Neural cell (in vitro differentiated cells): ENCODE measurements around the gene MAPK11. TPM values are rescaled to one million over a fixed set of nuclear protein-coding genes. Genes with fewer than 3 reads are reported as not detected.

Experiments used
- H2AFZ ChIP-seq: fragments of 200-600, 300-800 bp; sonication (generic), shearing (Covaris generic); 2 replicates; pipeline ENCODE4 v1.6.0; 2014; ENCODE audit warnings: low read depth, mild to moderate bottlenecking, antibody characterized with exemption, low read length, moderate library complexity
- H3F3A ChIP-seq: fragments of 200-600 bp; shearing (Covaris generic); 2 replicates; pipeline ENCODE4 v1.6.1; 2016; ENCODE audit warnings: mild to moderate bottlenecking, moderate library complexity, mixed read lengths, antibody characterized with exemption, low read length; ENCODE audit not compliant: insufficient read depth, poor library complexity, severe bottlenecking
- H3K27ac ChIP-seq: fragments of 200-600, 300-800 bp; sonication (generic), shearing (Covaris generic); 2 replicates; pipeline ENCODE4 v1.5.1; 2014; ENCODE audit warnings: mild to moderate bottlenecking, low read length, moderate library complexity
- H3K27me3 ChIP-seq: fragments of 300-800, 200-600 bp; sonication (generic), shearing (Covaris generic); 2 replicates; pipeline ENCODE4 v1.6.0; 2014; ENCODE audit warnings: mild to moderate bottlenecking, low read depth, low read length, moderate library complexity; ENCODE audit not compliant: insufficient read depth
- H3K36me3 ChIP-seq: fragments of 300-800, 200-600 bp; sonication (generic), shearing (Covaris generic); 2 replicates; pipeline ENCODE4 v1.5.1; 2014; ENCODE audit warnings: mild to moderate bottlenecking, antibody characterized with exemption, low read length, moderate library complexity; ENCODE audit not compliant: insufficient read depth
- H3K4me2 ChIP-seq: fragments of 300-800, 200-600 bp; sonication (generic), shearing (Covaris generic); 2 replicates; pipeline ENCODE4 v1.6.0; 2014; ENCODE audit warnings: mild to moderate bottlenecking, low read length
- H3K4me3 ChIP-seq: fragments of 300-800, 200-600 bp; sonication (generic), shearing (Covaris generic); 2 replicates; pipeline ENCODE4 v1.5.1; 2014; ENCODE audit warnings: mild to moderate bottlenecking, low read length, moderate library complexity
- H3K79me2 ChIP-seq: fragments of 200-600 bp; shearing (Covaris generic); replicated peaks from 2 replicates; pipeline ENCODE4 v1.6.0; 2014; ENCODE audit warnings: mild to moderate bottlenecking, low read length, moderate library complexity; ENCODE audit not compliant: insufficient read depth
- H3K9ac ChIP-seq: fragments of 300-800, 200-600 bp; sonication (generic), shearing (Covaris generic); 2 replicates; pipeline ENCODE4 v1.6.1; 2016; ENCODE audit warnings: mild to moderate bottlenecking, low read length, mixed read lengths
- H3K9me2 ChIP-seq: fragments of 200-600 bp; shearing (Covaris generic); 2 replicates; pipeline ENCODE4 v1.6.1; 2016; ENCODE audit warnings: mild to moderate bottlenecking, low read length, mixed read lengths; ENCODE audit not compliant: insufficient read depth
- H3K9me3 ChIP-seq: fragments of 200-600, 300-800 bp; sonication (generic), shearing (Covaris generic); 2 replicates; pipeline ENCODE4 v1.6.1; 2016; ENCODE audit warnings: mild to moderate bottlenecking, mixed run types, low read length, moderate library complexity, mixed read lengths
- H4K20me1 ChIP-seq: fragments of 200-600 bp; shearing (Covaris generic); 2 replicates; pipeline ENCODE4 v1.6.1; 2016; ENCODE audit warnings: mild to moderate bottlenecking, mixed run types; ENCODE audit not compliant: insufficient read depth
- EP300 ChIP-seq: fragments of 450-650 bp; conservative IDR thresholded peaks from 2 replicates; pipeline ENCODE4 v1.6.1; 2014; ENCODE audit warnings: antibody characterized with exemption, mild to moderate bottlenecking, moderate library complexity; ENCODE audit not compliant: poor library complexity, severe bottlenecking
- EZH2 ChIP-seq: fragments of 200-600, 300-800 bp; shearing (Covaris generic), sonication (generic); IDR thresholded peaks from 2 replicates; pipeline ENCODE4 v1.6.1; 2014; ENCODE audit warnings: antibody characterized with exemption, low read length, borderline replicate concordance, mild to moderate bottlenecking; ENCODE audit not compliant: insufficient read depth, poor library complexity, severe bottlenecking
- MXI1 ChIP-seq: fragments of 450-650 bp; conservative IDR thresholded peaks from 2 replicates; pipeline ENCODE4 v1.6.1; 2014; ENCODE audit warnings: antibody characterized with exemption, mild to moderate bottlenecking; ENCODE audit not compliant: poor library complexity, severe bottlenecking
- POLR2AphosphoS5 ChIP-seq: IDR thresholded peaks from 2 replicates; pipeline ENCODE4 v1.6.1; 2012
- RAD21 ChIP-seq: fragments of 450-650 bp; conservative IDR thresholded peaks from 2 replicates; pipeline ENCODE4 v1.6.1; 2014; ENCODE audit warnings: antibody characterized with exemption, mild to moderate bottlenecking, moderate library complexity
- SMC3 ChIP-seq: fragments of 450-650 bp; conservative IDR thresholded peaks from 2 replicates; pipeline ENCODE4 v1.6.1; 2014; ENCODE audit warnings: antibody characterized with exemption, mild to moderate bottlenecking, moderate library complexity; ENCODE audit not compliant: poor library complexity
- TAF1 ChIP-seq: IDR thresholded peaks from 2 replicates; pipeline ENCODE4 v1.6.1; 2012; ENCODE audit warnings: low read depth
- polyA plus RNA-seq: library from polyadenylated mRNA; depleted of rRNA; stranded (reverse); fragments of >200 nt; gene quantifications from 2 replicates; pipeline ENCODE4 v1.2.3, GENCODE V29; 2014
- TF ChIP-seq, protein P1 (sequence below): fragments of 450-650 bp; IDR thresholded peaks from 2 replicates; pipeline ENCODE4 v1.5.1; 2014; ENCODE audit warnings: antibody characterized with exemption, mild to moderate bottlenecking, moderate library complexity; ENCODE audit not compliant: poor library complexity, severe bottlenecking
- TF ChIP-seq, protein P2 (sequence below): IDR thresholded peaks from 2 replicates; pipeline ENCODE4 v1.6.1; 2012; ENCODE audit warnings: borderline replicate concordance

MAPK11 gene
- polyA plus RNA-seq, 1 donor from 2014 or later: 36.3 TPM

DNA sequence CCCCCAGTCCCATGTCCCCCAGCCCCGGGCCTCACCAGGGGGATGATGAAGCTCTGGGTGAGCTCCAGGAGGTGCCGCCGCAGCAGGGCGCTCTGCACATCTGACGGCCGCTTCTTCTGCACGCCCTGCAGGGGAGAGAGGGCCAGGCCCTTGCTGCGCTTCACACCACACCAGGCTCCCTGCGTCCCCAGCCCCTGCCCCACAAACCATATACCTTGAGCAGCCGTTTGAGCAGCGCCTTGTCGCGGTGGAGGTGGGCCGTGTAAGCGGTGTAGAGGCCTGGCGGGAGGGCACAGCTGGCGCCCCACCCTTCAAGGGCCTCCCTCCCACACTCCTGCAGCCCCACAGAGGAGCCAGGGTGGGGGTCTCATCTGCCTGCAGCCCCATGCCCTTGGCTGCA, 43.4 kb upstream of the MAPK11 start:
- no peak overlapping the region for H3K27ac ChIP-seq
- no peak overlapping the region for H3K4me2 ChIP-seq
- H2AFZ ChIP-seq: no peak overlapping the region
- H4K20me1 ChIP-seq: no peaks in the 10 kb centered on the region
- no peaks in the 10 kb centered on the region for H3F3A ChIP-seq
- TF ChIP-seq SMC3 (no peak), EZH2 (no peak), TAF1 (no peak), EP300 (no peak)
- no peak overlapping the region for H3K9ac ChIP-seq
- no peaks in the 10 kb centered on the region for H3K36me3 ChIP-seq
- H3K4me3 ChIP-seq: no peak overlapping the region
- no peaks in the 10 kb centered on the region for H3K9me3 ChIP-seq
- no peaks in the 10 kb centered on the region for H3K27me3 ChIP-seq
- H3K79me2 ChIP-seq: no peaks in the 10 kb centered on the region
- H3K9me2 ChIP-seq: no peaks in the 10 kb centered on the region

DNA sequence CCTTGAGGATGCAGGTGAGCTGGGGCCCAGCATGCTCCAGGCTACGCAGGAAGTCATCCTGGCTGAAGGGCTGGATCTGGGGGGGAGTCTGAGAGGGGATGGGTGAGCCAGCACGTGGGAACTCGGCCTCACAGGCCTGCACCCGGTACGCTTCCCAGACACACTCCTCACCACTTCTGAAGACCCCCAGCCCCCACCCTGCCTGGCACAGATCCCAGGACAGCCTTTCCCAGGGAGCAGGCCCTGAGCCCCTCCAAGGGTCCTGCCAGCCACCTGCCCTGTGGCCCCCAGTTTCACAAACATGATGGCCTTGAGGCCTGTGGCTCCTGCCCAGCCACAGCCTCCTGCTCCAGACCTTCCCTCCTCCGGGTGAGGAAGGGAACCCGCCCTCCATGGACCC, 42.8 kb upstream of the MAPK11 start:
- no peaks in the 10 kb centered on the region for H3K27me3 ChIP-seq
- no peaks in the 10 kb centered on the region for H3K36me3 ChIP-seq
- no peaks in the 10 kb centered on the region for H3F3A ChIP-seq
- H3K9me3 ChIP-seq: no peaks in the 10 kb centered on the region
- H3K4me3 ChIP-seq: no peak overlapping the region
- H3K79me2 ChIP-seq: no peaks in the 10 kb centered on the region
- H3K4me2 ChIP-seq: no peak overlapping the region
- H4K20me1 ChIP-seq: no peaks in the 10 kb centered on the region
- H3K9me2 ChIP-seq: no peaks in the 10 kb centered on the region
- H2AFZ ChIP-seq: no peak overlapping the region
- TF ChIP-seq EP300: no peak
- TF ChIP-seq, protein P1, sequence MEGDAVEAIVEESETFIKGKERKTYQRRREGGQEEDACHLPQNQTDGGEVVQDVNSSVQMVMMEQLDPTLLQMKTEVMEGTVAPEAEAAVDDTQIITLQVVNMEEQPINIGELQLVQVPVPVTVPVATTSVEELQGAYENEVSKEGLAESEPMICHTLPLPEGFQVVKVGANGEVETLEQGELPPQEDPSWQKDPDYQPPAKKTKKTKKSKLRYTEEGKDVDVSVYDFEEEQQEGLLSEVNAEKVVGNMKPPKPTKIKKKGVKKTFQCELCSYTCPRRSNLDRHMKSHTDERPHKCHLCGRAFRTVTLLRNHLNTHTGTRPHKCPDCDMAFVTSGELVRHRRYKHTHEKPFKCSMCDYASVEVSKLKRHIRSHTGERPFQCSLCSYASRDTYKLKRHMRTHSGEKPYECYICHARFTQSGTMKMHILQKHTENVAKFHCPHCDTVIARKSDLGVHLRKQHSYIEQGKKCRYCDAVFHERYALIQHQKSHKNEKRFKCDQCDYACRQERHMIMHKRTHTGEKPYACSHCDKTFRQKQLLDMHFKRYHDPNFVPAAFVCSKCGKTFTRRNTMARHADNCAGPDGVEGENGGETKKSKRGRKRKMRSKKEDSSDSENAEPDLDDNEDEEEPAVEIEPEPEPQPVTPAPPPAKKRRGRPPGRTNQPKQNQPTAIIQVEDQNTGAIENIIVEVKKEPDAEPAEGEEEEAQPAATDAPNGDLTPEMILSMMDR: no peak
- no peak for TF ChIP-seq POLR2AphosphoS5
- TF ChIP-seq RAD21: no peak
- TF ChIP-seq EZH2: no peak
- TF ChIP-seq, protein P2, sequence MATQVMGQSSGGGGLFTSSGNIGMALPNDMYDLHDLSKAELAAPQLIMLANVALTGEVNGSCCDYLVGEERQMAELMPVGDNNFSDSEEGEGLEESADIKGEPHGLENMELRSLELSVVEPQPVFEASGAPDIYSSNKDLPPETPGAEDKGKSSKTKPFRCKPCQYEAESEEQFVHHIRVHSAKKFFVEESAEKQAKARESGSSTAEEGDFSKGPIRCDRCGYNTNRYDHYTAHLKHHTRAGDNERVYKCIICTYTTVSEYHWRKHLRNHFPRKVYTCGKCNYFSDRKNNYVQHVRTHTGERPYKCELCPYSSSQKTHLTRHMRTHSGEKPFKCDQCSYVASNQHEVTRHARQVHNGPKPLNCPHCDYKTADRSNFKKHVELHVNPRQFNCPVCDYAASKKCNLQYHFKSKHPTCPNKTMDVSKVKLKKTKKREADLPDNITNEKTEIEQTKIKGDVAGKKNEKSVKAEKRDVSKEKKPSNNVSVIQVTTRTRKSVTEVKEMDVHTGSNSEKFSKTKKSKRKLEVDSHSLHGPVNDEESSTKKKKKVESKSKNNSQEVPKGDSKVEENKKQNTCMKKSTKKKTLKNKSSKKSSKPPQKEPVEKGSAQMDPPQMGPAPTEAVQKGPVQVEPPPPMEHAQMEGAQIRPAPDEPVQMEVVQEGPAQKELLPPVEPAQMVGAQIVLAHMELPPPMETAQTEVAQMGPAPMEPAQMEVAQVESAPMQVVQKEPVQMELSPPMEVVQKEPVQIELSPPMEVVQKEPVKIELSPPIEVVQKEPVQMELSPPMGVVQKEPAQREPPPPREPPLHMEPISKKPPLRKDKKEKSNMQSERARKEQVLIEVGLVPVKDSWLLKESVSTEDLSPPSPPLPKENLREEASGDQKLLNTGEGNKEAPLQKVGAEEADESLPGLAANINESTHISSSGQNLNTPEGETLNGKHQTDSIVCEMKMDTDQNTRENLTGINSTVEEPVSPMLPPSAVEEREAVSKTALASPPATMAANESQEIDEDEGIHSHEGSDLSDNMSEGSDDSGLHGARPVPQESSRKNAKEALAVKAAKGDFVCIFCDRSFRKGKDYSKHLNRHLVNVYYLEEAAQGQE: no peak
- TF ChIP-seq MXI1: no peak
- no peak for TF ChIP-seq SMC3
- TF ChIP-seq TAF1: no peak
- no peak overlapping the region for H3K27ac ChIP-seq
- H3K9ac ChIP-seq: no peak overlapping the region

DNA sequence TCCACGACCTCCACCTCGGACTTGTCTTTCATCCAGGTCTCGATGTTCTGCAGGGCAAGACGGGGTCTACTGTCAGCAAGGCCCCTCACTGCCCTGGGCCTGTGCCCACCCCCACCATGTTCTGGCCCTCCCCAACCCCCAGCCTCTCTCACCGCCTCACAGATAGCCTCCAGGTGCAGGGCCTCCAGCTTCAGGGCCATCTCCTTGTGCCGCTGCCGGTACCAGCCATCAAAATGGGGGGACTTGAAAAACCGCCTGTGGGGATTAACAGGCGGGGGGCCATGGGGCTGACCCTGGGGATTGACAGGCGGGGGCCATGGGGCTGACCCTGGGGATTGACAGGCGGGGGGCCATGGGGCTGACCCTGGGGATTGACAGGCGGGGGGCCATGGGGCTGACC, 42.2 kb upstream of the MAPK11 start:
- Histone ChIP-seq H3K27me3 (no peaks in the 10 kb centered on the region), H3K4me3 (no peak overlapping the region), H2AFZ (no peak overlapping the region), H3K9ac (no peak overlapping the region), H3K79me2 (no peaks in the 10 kb centered on the region), H3K36me3 (no peaks in the 10 kb centered on the region), H3K9me3 (no peaks in the 10 kb centered on the region), H3K4me2 (no peak overlapping the region), H3F3A (no peaks in the 10 kb centered on the region), H3K9me2 (no peaks in the 10 kb centered on the region), H3K27ac (no peak overlapping the region), H4K20me1 (no peaks in the 10 kb centered on the region)
- no peak for TF ChIP-seq RAD21
- no peak for TF ChIP-seq TAF1
- TF ChIP-seq MXI1: no peak
- TF ChIP-seq POLR2AphosphoS5: no peak
- TF ChIP-seq, protein P1: no peak
- no peak for TF ChIP-seq EP300
- TF ChIP-seq, protein P2: no peak
- no peak for TF ChIP-seq SMC3
